A549 (cell line): ENCODE results near the gene MSRB3. TPM values are rescaled to one million over a fixed set of nuclear protein-coding genes. Genes with fewer than 3 reads are reported as not detected.

Experiments used
- ATAC-seq, 2 experiments: fragments of 200-7000 bp in 1 of 2; fragments of >200 bp in 1 of 2; cut with Nextera tagmentation in 1 of 2; cut with Tn5 transposase in 1 of 2; 3 replicates each; pipeline versions ENCODE4 v1.8.0 to v1.9.1; 2018 to 2020; ENCODE audit warnings: mild to moderate bottlenecking in 1 of 2, moderate library complexity in 1 of 2
- CTCF ChIA-PET: fragments of 300-600 bp; sonication (Branson Sonifier 250); formaldehyde crosslinking; extraction: SDS; loops from one replicate; lab custom pipeline; 2021; ENCODE audit warnings: antibody characterized with exemption, inconsistent platforms; lab: Yijun Ruan, JAX
- POLR2A ChIA-PET: fragments of 350-600 bp; formaldehyde crosslinking; extraction: SDS; loops from one replicate; lab custom pipeline; 2021; ENCODE audit warnings: antibody characterized with exemption, inconsistent platforms; lab: Yijun Ruan, JAX
- DNase-seq, 2 experiments: peaks; one replicate each; pipeline versions ENCODE4 v3.0.0 to v3.0.0-alpha.2; 2011 to 2016; ENCODE audit warnings: low read depth in 1 of 2, low spot score in 1 of 2
- FAIRE-seq: peaks from 2 replicates; lab custom pipeline; 2011; peaks lifted over from hg19 to GRCh38; lab: Jason Lieb, UNC
- H3K27ac ChIP-seq, 2 experiments: fragments of >200 bp; sonication (Bioruptor Twin); formaldehyde crosslinking; 3 replicates each; pipeline ENCODE4 v1.5.1; 2016 to 2017
- H3K4me1 ChIP-seq: fragments of >200 bp; sonication (Bioruptor Twin); formaldehyde crosslinking; 3 replicates; pipeline ENCODE4 v1.6.1; 2016
- H3K4me2 ChIP-seq: fragments of >200 bp; sonication (Bioruptor Twin); formaldehyde crosslinking; 3 replicates; pipeline ENCODE4 v1.6.1; 2016
- H3K4me3 ChIP-seq: fragments of >200 bp; sonication (Bioruptor Twin); formaldehyde crosslinking; 3 replicates; pipeline ENCODE4 v1.5.1; 2016
- H3K9me3 ChIP-seq: fragments of >200 bp; sonication (Bioruptor Twin); formaldehyde crosslinking; 3 replicates; pipeline ENCODE4 v1.6.1; 2016
- ATOH8 ChIP-seq: fragments of 250-450 bp; sonication (Bioruptor Pico); IDR thresholded peaks from 2 replicates; pipeline ENCODE4 v1.5.0; 2020; ENCODE audit warnings: low read depth, mild to moderate bottlenecking, moderate library complexity
- BCL3 ChIP-seq: fragments of >200 bp; sonication (Bioruptor Twin); formaldehyde crosslinking; IDR thresholded peaks from 3 replicates; pipeline ENCODE4 v1.6.1; 2016
- BHLHE40 ChIP-seq: IDR thresholded peaks from 2 replicates; pipeline ENCODE4 v1.6.1; 2012; ENCODE audit warnings: low read depth, low read length, inconsistent platforms
- CBX2 ChIP-seq: fragments of 200-600 bp; sonication (generic); IDR thresholded peaks from 2 replicates; pipeline ENCODE4 v1.6.1; 2016; ENCODE audit warnings: low read depth, mild to moderate bottlenecking, borderline replicate concordance
- CBX8 ChIP-seq: fragments of 200-600 bp; sonication (generic); IDR thresholded peaks from 2 replicates; pipeline ENCODE4 v1.6.1; 2016
- CEBPB ChIP-seq, 2 experiments: fragments of >200 bp in 1 of 2; sonication (Bioruptor Twin) in 1 of 2; formaldehyde crosslinking in 1 of 2; IDR thresholded peaks; 2 replicates each; pipeline ENCODE4 v1.6.1; 2012 to 2016
- CHD2 ChIP-seq: fragments of 150-350 bp; IDR thresholded peaks from 2 replicates; pipeline ENCODE4 v1.6.1; 2014; ENCODE audit warnings: low read length; ENCODE audit not compliant: partially characterized antibody
- CHD4 ChIP-seq: fragments of 200-600 bp; sonication (generic); IDR thresholded peaks from 2 replicates; pipeline ENCODE4 v1.6.1; 2016; ENCODE audit warnings: antibody characterized with exemption, mild to moderate bottlenecking, borderline replicate concordance
- E2F6 ChIP-seq: IDR thresholded peaks from 2 replicates; pipeline ENCODE4 v1.6.1; 2012; ENCODE audit warnings: low read depth, borderline replicate concordance
- EP300 ChIP-seq, 2 experiments: fragments of >200 bp; sonication (Bioruptor Twin); formaldehyde crosslinking; IDR thresholded peaks; 2 replicates in 1 of 2; 3 replicates in 1 of 2; pipeline ENCODE4 v1.6.1; 2016 to 2017
- ESRRA ChIP-seq: fragments of 150-350 bp; IDR thresholded peaks from 2 replicates; pipeline ENCODE4 v1.6.1; 2014; ENCODE audit warnings: mild to moderate bottlenecking, low read length, borderline replicate concordance
- FOSL2 ChIP-seq, 2 experiments: fragments of 450-650 bp in 1 of 2; fragments of >200 bp in 1 of 2; sonication (Bioruptor Twin) in 1 of 2; formaldehyde crosslinking; IDR thresholded peaks; 2 replicates each; pipeline versions ENCODE4 v1.5.0 to v1.6.1; 2016 to 2020; ENCODE audit warnings: mild to moderate bottlenecking in 1 of 2, moderate library complexity in 1 of 2
- GATA3 ChIP-seq: IDR thresholded peaks from 2 replicates; pipeline ENCODE4 v1.6.1; 2012; ENCODE audit warnings: borderline replicate concordance
- HDAC2 ChIP-seq: fragments of 200-600 bp; sonication (generic); IDR thresholded peaks from 2 replicates; pipeline ENCODE4 v1.6.1; 2016
- HES2 ChIP-seq: fragments of >200 bp; sonication (Bioruptor Twin); formaldehyde crosslinking; IDR thresholded peaks from 2 replicates; pipeline ENCODE4 v1.6.1; 2016
- HOXB13 ChIP-seq: fragments of 250-450 bp; sonication (Bioruptor Pico); IDR thresholded peaks from 2 replicates; pipeline ENCODE4 v1.5.0; 2020; ENCODE audit warnings: low read depth, mild to moderate bottlenecking, moderate library complexity
- HOXB5 ChIP-seq: fragments of 250-450 bp; sonication (Bioruptor Pico); IDR thresholded peaks from 2 replicates; pipeline ENCODE4 v1.5.0; 2020; ENCODE audit warnings: mild to moderate bottlenecking, moderate library complexity
- JUNB ChIP-seq: fragments of >200 bp; sonication (Bioruptor Twin); formaldehyde crosslinking; IDR thresholded peaks from 2 replicates; pipeline ENCODE4 v1.6.1; 2016
- KDM1A ChIP-seq: fragments of 200-600 bp; sonication (generic); IDR thresholded peaks from 2 replicates; pipeline ENCODE4 v1.6.1; 2016; ENCODE audit warnings: low read depth, mild to moderate bottlenecking
- KDM5A ChIP-seq: fragments of 200-600 bp; sonication (generic); IDR thresholded peaks from 2 replicates; pipeline ENCODE4 v1.6.1; 2016; ENCODE audit warnings: antibody characterized with exemption, mild to moderate bottlenecking
- MAX ChIP-seq: IDR thresholded peaks from 2 replicates; pipeline ENCODE4 v1.6.1; 2012
- MAZ ChIP-seq: fragments of 150-350 bp; IDR thresholded peaks from 2 replicates; pipeline ENCODE4 v1.6.1; 2014; ENCODE audit warnings: antibody characterized with exemption, low read depth, low read length, borderline replicate concordance
- MYC ChIP-seq: IDR thresholded peaks from 2 replicates; pipeline ENCODE4 v1.6.1; 2012; ENCODE audit warnings: mild to moderate bottlenecking, inconsistent platforms, low read length, improper control_type of control experiment, borderline replicate concordance
- NR3C1 ChIP-seq: fragments of >200 bp; sonication (Bioruptor Twin); formaldehyde crosslinking; IDR thresholded peaks from 3 replicates; pipeline ENCODE4 v1.6.1; 2017
- PBX3 ChIP-seq: IDR thresholded peaks from 2 replicates; pipeline ENCODE4 v1.6.1; 2012
- PHF8 ChIP-seq: fragments of 200-600 bp; sonication (generic); IDR thresholded peaks from 2 replicates; pipeline ENCODE4 v1.6.1; 2016; ENCODE audit warnings: low read depth, mild to moderate bottlenecking, antibody characterized with exemption, moderate library complexity, borderline replicate concordance
- RAD21 ChIP-seq, 2 experiments: fragments of >200 bp in 1 of 2; sonication (Bioruptor Twin) in 1 of 2; formaldehyde crosslinking in 1 of 2; IDR thresholded peaks in 1 of 2; conservative IDR thresholded peaks in 1 of 2; 2 replicates in 1 of 2; 3 replicates in 1 of 2; pipeline ENCODE4 v1.6.1; 2012 to 2018; ENCODE audit warnings: inconsistent platforms in 1 of 2
- RCOR1 ChIP-seq: fragments of 150-350 bp; IDR thresholded peaks from 2 replicates; pipeline ENCODE4 v1.6.1; 2014; ENCODE audit warnings: antibody characterized with exemption, low read length, low read depth
- RNF2 ChIP-seq: fragments of 200-600 bp; sonication (generic); IDR thresholded peaks from 2 replicates; pipeline ENCODE4 v1.6.1; 2016; ENCODE audit warnings: low read depth, mild to moderate bottlenecking, antibody characterized with exemption, moderate library complexity, borderline replicate concordance
- SMC3 ChIP-seq: fragments of >200 bp; sonication (Bioruptor Twin); formaldehyde crosslinking; IDR thresholded peaks from 3 replicates; pipeline ENCODE4 v1.6.1; 2018; ENCODE audit warnings: inconsistent platforms
- TFCP2L1 ChIP-seq: fragments of 250-450 bp; sonication (Bioruptor Pico); IDR thresholded peaks from 2 replicates; pipeline ENCODE4 v1.5.0; 2021; ENCODE audit warnings: mild to moderate bottlenecking
- USF2 ChIP-seq: fragments of 450-650 bp; IDR thresholded peaks from 2 replicates; pipeline ENCODE4 v1.6.1; 2014; ENCODE audit warnings: antibody characterized with exemption
- ZFP36 ChIP-seq: fragments of 450-650 bp; IDR thresholded peaks from 2 replicates; pipeline ENCODE4 v1.6.1; 2014; ENCODE audit warnings: borderline replicate concordance; ENCODE audit not compliant: partially characterized antibody
- WGBS: methylation state at CpG from one replicate; pipeline ENCODE4 v1.1.6; 2017; ENCODE audit errors: missing lambda C conversion rate; 5-methylcytosine and 5-hydroxymethylcytosine counted together
- polyA plus RNA-seq, 4 experiments: library from polyadenylated mRNA; depleted of rRNA in 3 of 4; stranded (reverse); fragments of >200 nt; fragmentation: RNase III in 1 of 4; extraction: RNeasy Plus Mini Kit Qiagen cat#74134 plus additional on column Dnase treatment in 1 of 4; gene quantifications; 2 replicates in 3 of 4; 3 replicates in 1 of 4; pipeline ENCODE4 v1.2.3, GENCODE V29; 2011 to 2017

MSRB3 gene
- polyA plus RNA-seq, 2 of the 4 experiments (the other 2 are of a cell fraction) = 25.2 to 46.1 TPM

GRCh38 chr12:65278576-65279368, at the start of gene MSRB3 (continued):
- TF ChIP-seq PBX3 = no peak
- TF ChIP-seq HDAC2 = peak; percentile 46; the same call in 1 of the 2 replicates
- TF ChIP-seq ZFP36 = peak; percentile 4
- TF ChIP-seq TFCP2L1 (CRISPR knock-in tag) = 0 out of 2 replicates have a peak, but pooled peaks have one; percentile 43
- TF ChIP-seq USF2 = no peak; the same call in 1 of the 2 replicates
- TF ChIP-seq KDM1A = no peak
- TF ChIP-seq RCOR1 = no peak
- TF ChIP-seq NR3C1 = no peak
- TF ChIP-seq CEBPB (IDR thresholded peaks at IDR 0.05) = no peak
- no peak for TF ChIP-seq CHD2
- TF ChIP-seq MAZ = no peak
- no peak for TF ChIP-seq KDM5A
- no peak for TF ChIP-seq EP300 (IDR thresholded peaks at IDR 0.05)
- TF ChIP-seq CBX8 = no peak
- no peak for TF ChIP-seq SMC3
- no peak for TF ChIP-seq CHD4
- no peak for TF ChIP-seq RNF2
- TF ChIP-seq ATOH8 (CRISPR knock-in tag) = no peak
- no peak for TF ChIP-seq CBX2
- no peak for TF ChIP-seq RAD21 (conservative IDR thresholded peaks at IDR 0.05 in 1 of 2, IDR thresholded peaks at IDR 0.05 in 1 of 2)
- TF ChIP-seq MYC = no peak
- TF ChIP-seq GATA3 = no peak
- TF ChIP-seq JUNB = no peak
- TF ChIP-seq BCL3 = no peak
- TF ChIP-seq MAX = peak; percentile 77
- peak; percentile 64 for TF ChIP-seq PHF8

GRCh38 chr12:65229441-65229840, 49.0 kb upstream of the MSRB3 start:
- WGBS = 93% methylated on average over 1 of the region's 1 CpG
- ATAC-seq (no peak), FAIRE-seq (no peak), DNase-seq (no peak)
- POLR2A ChIA-PET = no interaction called here
- Histone ChIP-seq H3K4me1 (0 out of 3 replicates have a peak, but pooled peaks cover 3% of the 10 kb centered on the region), H3K4me2 (no peak overlapping the region), H3K4me3 (no peak overlapping the region), H3K27ac (no peak overlapping the region), H3K9me3 (peaks cover 24% of the 10 kb centered on the region)
- CTCF ChIA-PET = interaction anchor here (0.6 to 1.4 kb wide), 2 partner anchors 170 to 339 kb away, joined by 4 read pairs; no protein-coding TSS in a partner anchor
- no peak for TF ChIP-seq HOXB13 (CRISPR knock-in tag)
- no peak for TF ChIP-seq ATOH8 (CRISPR knock-in tag)
- no peak for TF ChIP-seq FOSL2 (IDR thresholded peaks at IDR 0.05)
- no peak for TF ChIP-seq FOSL2 (CRISPR knock-in tag; IDR thresholded peaks at IDR 0.05)
- no peak for TF ChIP-seq CHD2
- TF ChIP-seq HOXB5 = no peak
- TF ChIP-seq ZFP36 = no peak
- TF ChIP-seq CEBPB (IDR thresholded peaks at IDR 0.05) = no peak
- TF ChIP-seq E2F6 = no peak
- TF ChIP-seq MAX = no peak
- no peak for TF ChIP-seq ESRRA
- TF ChIP-seq BHLHE40 = no peak
- TF ChIP-seq HES2 = no peak
